Vagina (tissue), 2 donors: ENCODE measurements around the gene CALHM6. TPM values are rescaled to one million over a fixed set of nuclear protein-coding genes. Genes with fewer than 3 reads are reported as not detected.

Source experiments
- DNase-seq, 2 donors: peaks; one replicate each; pipeline ENCODE4 v3.0.0-alpha.2; 2017; ENCODE audit errors: extremely low spot score in 2 of 2
- H3K27ac ChIP-seq: fragments of 200-600 bp; sonication (generic); one replicate; pipeline ENCODE4 v1.5.1; 2019
- H3K27me3 ChIP-seq: fragments of 200-600 bp; sonication (generic); one replicate; pipeline ENCODE4 v1.5.1; 2019
- H3K36me3 ChIP-seq, 2 donors: fragments of 200-600 bp; sonication (generic); one replicate each; pipeline ENCODE4 v1.5.1; 2017 to 2019
- H3K4me1 ChIP-seq: fragments of 200-600 bp; sonication (generic); one replicate; pipeline ENCODE4 v1.5.1; 2019
- H3K4me3 ChIP-seq, 2 donors: fragments of 200-600 bp; sonication (generic); 1 replicate in 1 of 2; 2 replicates in 1 of 2; pipeline ENCODE4 v1.5.1; 2016 to 2019
- H3K9me3 ChIP-seq: fragments of 200-600 bp; sonication (generic); one replicate; pipeline ENCODE4 v1.5.1; 2019
- CTCF ChIP-seq, 3 experiments: fragments of 450-650 bp in 2 of 3; fragments of 200-600 bp in 1 of 3; sonication (generic) in 1 of 3; IDR thresholded peaks; one replicate each; pipeline ENCODE4 v1.5.1; 2017 to 2019; ENCODE audit warnings: antibody characterized with exemption in 3 of 3, mild to moderate bottlenecking in 2 of 3, moderate library complexity in 2 of 3
- POLR2A ChIP-seq, 2 donors: fragments of 450-650 bp; IDR thresholded peaks; one replicate each; pipeline ENCODE4 v1.6.1; 2017; ENCODE audit warnings: antibody characterized with exemption in 2 of 2, mild to moderate bottlenecking in 2 of 2, moderate library complexity in 2 of 2
- POLR2AphosphoS5 ChIP-seq, 2 donors: sonication (generic); formaldehyde crosslinking; IDR thresholded peaks; one replicate each; pipeline ENCODE4 v1.9.0; 2017; ENCODE audit warnings: antibody characterized with exemption in 2 of 2, mild to moderate bottlenecking in 2 of 2, low read depth in 1 of 2; ENCODE audit not compliant: insufficient read depth in 1 of 2
- intact Hi-C: fragments of 100-400 bp; cut with DNase I; formaldehyde crosslinking; loops from one replicate; pipeline ENCODE4 v1.15.1; 2023
- total RNA-seq: library from RNA; depleted of rRNA; stranded (reverse); fragments of >200 nt; gene quantifications from one replicate; pipeline ENCODE4 v1.2.3, GENCODE V29; 2016

The CALHM6 gene
- total RNA-seq, 1 donor from 2014 or later: not detected

GRCh38 chr6:116500969-116501433, 39.8 kb downstream of the CALHM6 start:
- DNase-seq: no peak
- H3K27me3 ChIP-seq: no peaks in the 10 kb centered on the region
- H3K4me1 ChIP-seq: no peaks in the 10 kb centered on the region
- TF ChIP-seq POLR2AphosphoS5 (IDR thresholded peaks at IDR 0.05; ENCODE audit: insufficient read depth in 1 of 2, low read depth in 1 of 2): no peak
- TF ChIP-seq POLR2A (IDR thresholded peaks at IDR 0.05): no peak
- TF ChIP-seq CTCF (IDR thresholded peaks at IDR 0.05): no peak
- H3K9me3 ChIP-seq: no peaks in the 10 kb centered on the region
- no peak overlapping the region for H3K4me3 ChIP-seq
- H3K27ac ChIP-seq: no peak overlapping the region
- no peaks in the 10 kb centered on the region for H3K36me3 ChIP-seq
- intact Hi-C loops: no loop called here

GRCh38 chr6:116507324-116507723, 46.1 kb downstream of the CALHM6 start:
- no peaks in the 10 kb centered on the region for H3K9me3 ChIP-seq
- intact Hi-C loops: no loop called here
- no peak for TF ChIP-seq POLR2A (IDR thresholded peaks at IDR 0.05)
- no peak for TF ChIP-seq POLR2AphosphoS5 (IDR thresholded peaks at IDR 0.05; ENCODE audit: insufficient read depth in 1 of 2, low read depth in 1 of 2)
- TF ChIP-seq CTCF (IDR thresholded peaks at IDR 0.05): no peak
- no peaks in the 10 kb centered on the region for H3K27me3 ChIP-seq
- H3K27ac ChIP-seq: no peak overlapping the region
- no peaks in the 10 kb centered on the region for H3K36me3 ChIP-seq
- no peak for DNase-seq
- H3K4me1 ChIP-seq: no peaks in the 10 kb centered on the region
- H3K4me3 ChIP-seq: no peak overlapping the region

GRCh38 chr6:116508527-116508926, 47.4 kb downstream of the CALHM6 start:
- Histone ChIP-seq H3K9me3 (no peaks in the 10 kb centered on the region), H3K36me3 (no peaks in the 10 kb centered on the region), H3K27me3 (no peaks in the 10 kb centered on the region), H3K4me3 (no peak overlapping the region), H3K4me1 (peaks cover 6% of the 10 kb centered on the region), H3K27ac (no peak overlapping the region)
- no peak for TF ChIP-seq POLR2A (IDR thresholded peaks at IDR 0.05)
- no peak for DNase-seq
- intact Hi-C loops: no loop called here

GRCh38 chr6:116511424-116512110, 50.4 kb downstream of the CALHM6 start, which contains the start of gene CALHM5:
CALHM5 (plus strand) TSS chr6:116511639; CDS start chr6:116511697, 58 bp downstream.
- no peaks in the 10 kb centered on the region for H3K9me3 ChIP-seq
- H3K27ac ChIP-seq: peak within 1 kb of the TSS; percentile 82
- DNase-seq: no peak
- peaks cover 21% of the 10 kb centered on the region for H3K4me1 ChIP-seq
- peak within 1 kb of the TSS; percentile 37 to 43 for H3K4me3 ChIP-seq
- H3K27me3 ChIP-seq: no peaks in the 10 kb centered on the region
- no peaks in the 10 kb centered on the region for H3K36me3 ChIP-seq
- intact Hi-C loops: loop anchor here (5.0 kb wide), 1 partner anchor 119 kb away; no protein-coding TSS in a partner anchor
- TF ChIP-seq POLR2AphosphoS5 (IDR thresholded peaks at IDR 0.05; ENCODE audit: insufficient read depth in 1 of 2, low read depth in 1 of 2) (peak in 1 of 2 donors; percentile 74), POLR2A (IDR thresholded peaks at IDR 0.05) (peak in 1 of 2 donors; percentile 7), CTCF (IDR thresholded peaks at IDR 0.05) (peak; percentile 21 to 60 (median 51))

GRCh38 chr6:116512111-116512559, 51.0 kb downstream of the CALHM6 start:
- no peak for TF ChIP-seq POLR2AphosphoS5 (IDR thresholded peaks at IDR 0.05; ENCODE audit: insufficient read depth in 1 of 2, low read depth in 1 of 2)
- no peak for TF ChIP-seq POLR2A (IDR thresholded peaks at IDR 0.05)
- no peak for TF ChIP-seq CTCF (IDR thresholded peaks at IDR 0.05)
- intact Hi-C loops: loop anchor here (5.0 kb wide), 1 partner anchor 120 kb away; no protein-coding TSS in a partner anchor
- Histone ChIP-seq H3K4me1 (peaks cover 21% of the 10 kb centered on the region), H3K27me3 (no peaks in the 10 kb centered on the region), H3K36me3 (no peaks in the 10 kb centered on the region), H3K4me3 (peak overlapping the region; percentile 37 to 43), H3K27ac (peak overlapping the region; percentile 82), H3K9me3 (no peaks in the 10 kb centered on the region)
- DNase-seq: no peak
